GM12872 (cell line): Measurements from ENCODE around the gene PPP6R3.

Experiments used
- CTCF ChIP-seq: IDR thresholded peaks from 3 replicates; pipeline ENCODE4 v1.5.1; 2011; ENCODE audit warnings: low read depth, mild to moderate bottlenecking, low read length, moderate library complexity; ENCODE audit not compliant: insufficient read depth

The PPP6R3 gene

GRCh38 chr11:68643585-68643984 lies 183.0 kb downstream of the PPP6R3 start:
- TF ChIP-seq CTCF = no peak

GRCh38 chr11:68646832-68647231 lies 186.3 kb downstream of the PPP6R3 start:
- no peak for TF ChIP-seq CTCF

- no peak for TF ChIP-seq CTCF
These were observed 189.5 kb downstream of the PPP6R3 start for GRCh38 chr11:68649851-68650555.

GRCh38 chr11:68650801-68651200 lies 190.2 kb downstream of the PPP6R3 start:
- TF ChIP-seq CTCF = no peak

GRCh38 chr11:68651208-68651984 lies 190.8 kb downstream of the PPP6R3 start:
- TF ChIP-seq CTCF = no peak

GRCh38 chr11:68651985-68652682 lies 191.6 kb downstream of the PPP6R3 start:
- no peak for TF ChIP-seq CTCF

- TF ChIP-seq CTCF = no peak
These were observed 192.2 kb downstream of the PPP6R3 start for GRCh38 chr11:68652683-68653156.
